HCT116 (cell line): Measurements from ENCODE around the gene ARGLU1. TPM values are rescaled to one million over a fixed set of nuclear protein-coding genes. Genes with fewer than 3 reads are reported as not detected.

Experiments
- ATAC-seq: fragments of 200-7000 bp; cut with Tn5 transposase; 2 replicates; pipeline ENCODE4 v1.9.1; 2020; ENCODE audit warnings: mild to moderate bottlenecking, moderate library complexity
- BruUV-seq: library from RNA; stranded (reverse); fragments of 400-500 nt; replicated peaks from 2 replicates; lab custom pipeline; 2021; lab: Mats Ljungman, UMichigan
- CTCF ChIA-PET: fragments of 300-600 bp; sonication (Branson Sonifier 250); formaldehyde crosslinking; loops from one replicate; lab custom pipeline; 2021; ENCODE audit warnings: antibody characterized with exemption; lab: Charles Lee
- POLR2A ChIA-PET: fragments of 300-600, 350-600 bp; sonication (Branson Sonifier 250); formaldehyde crosslinking; loops from one replicate; lab custom pipeline; 2021; ENCODE audit warnings: antibody characterized with exemption; lab: Charles Lee
- RAD21 ChIA-PET, 2 experiments: fragments of 300-600 bp; sonication (Branson Sonifier 250); formaldehyde crosslinking; loops; one replicate each; lab custom pipeline; 2023; ENCODE audit warnings: low total read pairs in 2 of 2; ENCODE audit not compliant: uncharacterized antibody in 2 of 2, unreplicated experiment in 2 of 2, low non-redundant PET in 1 of 2; lab: Charles Lee
- DNase-seq: peaks from one replicate; pipeline ENCODE4 v3.0.0-alpha.2; 2010; ENCODE audit warnings: low read depth, low spot score
- H2AFZ ChIP-seq: fragments of 200-600 bp; shearing (Covaris generic), sonication (generic); 2 replicates; pipeline ENCODE4 v1.6.1; 2017; ENCODE audit warnings: low read depth, mixed run types, mixed read lengths, antibody characterized with exemption, low read length; ENCODE audit not compliant: poor library complexity, severe bottlenecking
- H3K27ac ChIP-seq: 2 replicates; pipeline ENCODE4 v1.5.1; 2012; ENCODE audit warnings: low read depth, low read length
- H3K27me3 ChIP-seq: fragments of 200-600 bp; sonication (generic); 2 replicates; pipeline ENCODE4 v1.6.1; 2016; ENCODE audit warnings: mixed run types, low read length, mixed read lengths; ENCODE audit not compliant: insufficient read depth
- H3K36me3 ChIP-seq, 2 experiments: fragments of 200-500 bp in 1 of 2; fragments of 200-600 bp in 1 of 2; sonication (Bioruptor generic) in 1 of 2; sonication (generic) in 1 of 2; 2 replicates each; pipeline versions ENCODE4 v1.5.1 to v1.6.1; 2014 to 2016; ENCODE audit warnings: low read length in 2 of 2, inconsistent platforms in 1 of 2, mixed read lengths in 1 of 2, mixed run types in 1 of 2; ENCODE audit not compliant: insufficient read depth in 2 of 2, control insufficient read depth in 1 of 2
- H3K4me1 ChIP-seq, 2 experiments: fragments of 200-600 bp in 1 of 2; sonication (generic) in 1 of 2; 2 replicates each; pipeline versions ENCODE4 v1.5.1 to v1.6.1; 2012 to 2017; ENCODE audit warnings: low read length in 2 of 2, inconsistent platforms in 1 of 2, mild to moderate bottlenecking in 1 of 2, mixed read lengths in 1 of 2, mixed run types in 1 of 2, moderate library complexity in 1 of 2; ENCODE audit not compliant: insufficient read depth in 2 of 2, control insufficient read depth in 1 of 2
- H3K4me2 ChIP-seq: fragments of 200-600 bp; sonication (generic); 2 replicates; pipeline ENCODE4 v1.6.1; 2017; ENCODE audit warnings: mixed run types, low read length, mixed read lengths
- H3K4me3 ChIP-seq, 2 experiments: fragments of 200-600 bp in 1 of 2; sonication (generic) in 1 of 2; replicated peaks in 1 of 2; 2 replicates each; pipeline ENCODE4 v1.5.1; 2011 to 2016; ENCODE audit warnings: low read length in 2 of 2, control low read depth in 1 of 2, low read depth in 1 of 2, mild to moderate bottlenecking in 1 of 2, mixed read lengths in 1 of 2, mixed run types in 1 of 2
- H3K79me2 ChIP-seq: fragments of 200-600 bp; sonication (generic); 2 replicates; pipeline ENCODE4 v1.6.1; 2017; ENCODE audit warnings: mild to moderate bottlenecking, mixed run types, low read length, moderate library complexity, mixed read lengths; ENCODE audit not compliant: insufficient read depth
- H3K9ac ChIP-seq: fragments of 200-600 bp; sonication (generic); 2 replicates; pipeline ENCODE4 v1.6.1; 2016; ENCODE audit warnings: low read length, mixed read lengths
- H3K9me2 ChIP-seq: fragments of 200-600 bp; sonication (generic), shearing (Covaris generic); 2 replicates; pipeline ENCODE4 v1.6.1; 2017; ENCODE audit warnings: mixed run types, mild to moderate bottlenecking, moderate library complexity; ENCODE audit not compliant: insufficient read depth
- H3K9me3 ChIP-seq, 2 experiments: fragments of 200-500 bp in 1 of 2; fragments of 200-600 bp in 1 of 2; sonication (Bioruptor generic) in 1 of 2; sonication (generic) in 1 of 2; 2 replicates each; pipeline ENCODE4 v1.6.1; 2014 to 2017; ENCODE audit warnings: low read length in 2 of 2, mixed read lengths in 2 of 2, inconsistent platforms in 1 of 2, low read depth in 1 of 2, mild to moderate bottlenecking in 1 of 2, mixed run types in 1 of 2, moderate library complexity in 1 of 2; ENCODE audit not compliant: control insufficient read depth in 1 of 2, insufficient read depth in 1 of 2
- H4K20me1 ChIP-seq: fragments of 200-600 bp; sonication (generic), shearing (Covaris generic); 2 replicates; pipeline ENCODE4 v1.6.1; 2017; ENCODE audit warnings: mixed run types, mild to moderate bottlenecking, moderate library complexity; ENCODE audit not compliant: insufficient read depth
- ATF3 ChIP-seq: IDR thresholded peaks from 2 replicates; pipeline ENCODE4 v1.6.1; 2012
- CEBPB ChIP-seq: IDR thresholded peaks from 2 replicates; pipeline ENCODE4 v1.6.1; 2012; ENCODE audit warnings: low read depth
- EGR1 ChIP-seq: IDR thresholded peaks from 2 replicates; pipeline ENCODE4 v1.6.1; 2012; ENCODE audit warnings: low read depth
- ELF1 ChIP-seq: IDR thresholded peaks from 2 replicates; pipeline ENCODE4 v1.6.1; 2012; ENCODE audit warnings: low read depth, borderline replicate concordance
- FOSL1 ChIP-seq: IDR thresholded peaks from 2 replicates; pipeline ENCODE4 v1.6.1; 2012; ENCODE audit warnings: low read depth
- JUND ChIP-seq: IDR thresholded peaks from 2 replicates; pipeline ENCODE4 v1.6.1; 2012
- MAX ChIP-seq: IDR thresholded peaks from 2 replicates; pipeline ENCODE4 v1.6.1; 2012
- POLR2AphosphoS5 ChIP-seq: IDR thresholded peaks from 2 replicates; pipeline ENCODE4 v1.6.1; 2011; ENCODE audit warnings: mild to moderate bottlenecking, low read depth, low read length, moderate library complexity
- REST ChIP-seq: IDR thresholded peaks from 2 replicates; pipeline ENCODE4 v1.6.1; 2012; ENCODE audit warnings: low read depth
- SIN3A ChIP-seq: IDR thresholded peaks from 2 replicates; pipeline ENCODE4 v1.6.1; 2012; ENCODE audit warnings: low read depth
- SRF ChIP-seq: IDR thresholded peaks from 2 replicates; pipeline ENCODE4 v1.6.1; 2012; ENCODE audit warnings: low read depth
- TCF7L2 ChIP-seq: IDR thresholded peaks from 2 replicates; pipeline ENCODE4 v1.7.0; 2011; ENCODE audit warnings: borderline replicate concordance, inconsistent platforms; ENCODE audit not compliant: insufficient read depth, insufficient read length; ENCODE audit errors: extremely low read depth
- YY1 ChIP-seq: IDR thresholded peaks from 2 replicates; pipeline ENCODE4 v1.6.1; 2011; ENCODE audit warnings: low read length, low read depth, moderate library complexity, mild to moderate bottlenecking; ENCODE audit not compliant: insufficient replicate concordance; ENCODE audit errors: extremely low read depth
- ZNF274 ChIP-seq: fragments of 200-500 bp; sonication (Bioruptor generic); IDR thresholded peaks from 2 replicates; pipeline ENCODE4 v1.6.1; 2014; ENCODE audit warnings: mild to moderate bottlenecking, low read depth, low read length, inconsistent platforms
- intact Hi-C: fragments of 100-400 bp; cut with micrococcal nuclease; formaldehyde crosslinking; loops from 2 replicates; pipeline ENCODE4 v1.10.0; 2022
- total RNA-seq: library from RNA; stranded (reverse); gene quantifications from one replicate; pipeline ENCODE4 v1.2.1, GENCODE V29; 2021; ENCODE audit not compliant: unreplicated experiment

The ARGLU1 gene
- total RNA-seq, 1 experiment from 2014 or later = 57.8 TPM

GRCh38 chr13:106505295-106505694, 62.6 kb downstream of the ARGLU1 start:
- no TSS peak for BruUV-seq
- Histone ChIP-seq H3K9me3 (no peaks in the 10 kb centered on the region), H4K20me1 (no peaks in the 10 kb centered on the region), H3K9ac (no peak overlapping the region), H3K79me2 (peaks cover 96% of the 10 kb centered on the region), H3K9me2 (no peaks in the 10 kb centered on the region), H3K36me3 (0 out of 4 replicates have a peak, but pooled peaks cover 2 to 7% of the 10 kb centered on the region in 2 experiments), H3K4me2 (no peak overlapping the region), H3K4me1 (peaks cover 13 to 25% of the 10 kb centered on the region in 2 experiments; a peak in 3 of 4 replicates), H2AFZ (no peak overlapping the region), H3K4me3 (no peak overlapping the region), H3K27ac (no peak overlapping the region), H3K27me3 (no peaks in the 10 kb centered on the region)
- intact Hi-C loops = no loop called here
- ChIA-PET POLR2A (no interaction called here), CTCF (no interaction called here), RAD21 (no interaction called here)
- no peak for TF ChIP-seq ZNF274
- no peak for ATAC-seq
- no peak for DNase-seq

GRCh38 chr13:106503730-106504453, 64.0 kb downstream of the ARGLU1 start:
- no peak for DNase-seq
- ChIA-PET CTCF (no interaction called here), POLR2A (no interaction called here), RAD21 (no interaction called here)
- no peak overlapping the region for H3K9ac ChIP-seq
- BruUV-seq = no TSS peak
- H3K4me2 ChIP-seq = no peak overlapping the region
- no peak overlapping the region for H3K4me3 ChIP-seq
- H3K9me3 ChIP-seq = no peaks in the 10 kb centered on the region
- H3K27me3 ChIP-seq = no peaks in the 10 kb centered on the region
- peaks cover 13 to 21% of the 10 kb centered on the region in 2 experiments; a peak in 3 of 4 replicates for H3K4me1 ChIP-seq
- no peak for ATAC-seq
- no peaks in the 10 kb centered on the region for H3K9me2 ChIP-seq
- H3K27ac ChIP-seq = no peak overlapping the region
- 0 out of 4 replicates have a peak, but pooled peaks cover under 1 to 6% of the 10 kb centered on the region in 2 experiments for H3K36me3 ChIP-seq
- H2AFZ ChIP-seq = no peak overlapping the region
- peaks cover 90% of the 10 kb centered on the region for H3K79me2 ChIP-seq
- H4K20me1 ChIP-seq = no peaks in the 10 kb centered on the region
- intact Hi-C loops = no loop called here
- TF ChIP-seq SIN3A (no peak), TCF7L2 (no peak), FOSL1 (no peak), YY1 (no peak), SRF (no peak), MAX (no peak), REST (no peak), JUND (no peak), EGR1 (no peak), ZNF274 (no peak), ELF1 (no peak), POLR2AphosphoS5 (no peak), CEBPB (no peak), ATF3 (no peak)
